Adrenal gland (tissue), 12 donors: ENCODE data around the gene SRP68. TPM values are rescaled to one million over a fixed set of nuclear protein-coding genes. Genes with fewer than 3 reads are reported as not detected.
"Not testable (repeated sequence)": the region's sequence is repeated elsewhere in the genome, so short reads cannot be mapped to it uniquely, and the experiment has no call there.

Source experiments
- DNase-seq, 7 donors: peaks; one replicate each; pipeline ENCODE4 v3.0.0-alpha.2; 2019 to 2020
- H3K27ac ChIP-seq, 5 donors: fragments of 200-600 bp; sonication (generic) in 4 of 5; 1 replicate in 3 of 5; 2 replicates in 2 of 5; pipeline versions ENCODE4 v1.5.1 to v1.8.0; 2016 to 2020; ENCODE audit warnings: mild to moderate bottlenecking in 1 of 5
- H3K27me3 ChIP-seq: fragments of 200-600 bp; 2 replicates; pipeline ENCODE4 v1.8.0; 2021
- H3K36me3 ChIP-seq, 2 donors: fragments of 200-600 bp; replicated peaks in 1 of 2; 1 replicate in 1 of 2; 2 replicates in 1 of 2; pipeline versions ENCODE4 v1.5.1 to v1.8.0; 2018 to 2022
- H3K4me1 ChIP-seq, 2 donors: fragments of 200-600 bp; replicated peaks in 1 of 2; 1 replicate in 1 of 2; 2 replicates in 1 of 2; pipeline versions ENCODE4 v1.5.1 to v1.8.0; 2018 to 2021
- H3K4me3 ChIP-seq, 4 donors: fragments of 200-600 bp; sonication (generic) in 3 of 4; one replicate each; pipeline ENCODE4 v1.5.1; 2016 to 2018
- H3K9me3 ChIP-seq, 3 donors: fragments of 200-600 bp; sonication (generic) in 1 of 3; replicated peaks in 1 of 3; 1 replicate in 2 of 3; 2 replicates in 1 of 3; pipeline versions ENCODE4 v1.5.1 to v1.8.0; 2016 to 2021
- POLR2A ChIP-seq, 2 donors: fragments of 450-650 bp; IDR thresholded peaks; one replicate each; pipeline ENCODE4 v1.6.1; 2017; ENCODE audit warnings: antibody characterized with exemption in 2 of 2, mild to moderate bottlenecking in 2 of 2, moderate library complexity in 1 of 2
- WGBS, 4 donors: extraction: QIAGEN DNeasy Blood & Tissue Kit in 2 of 4; methylation state at CpG; one replicate each; pipeline versions ENCODE4 v1.1.5 to v1.1.7; 2013 to 2017; 5-methylcytosine and 5-hydroxymethylcytosine counted together
- intact Hi-C, 2 donors: fragments of 100-400 bp; cut with DNase I; formaldehyde crosslinking; loops; one replicate each; pipeline versions ENCODE4 v1.14.1 to v1.15.0; 2022 to 2023
- polyA plus RNA-seq, 3 donors: library from polyadenylated mRNA; stranded (reverse); fragments of 200-250 nt in 2 of 3; fragments of 350-450 nt in 1 of 3; fragmentation: Illumina TruSeq in 1 of 3; extraction: RNeasy Lipid Tissue Mini Kit (QIAGEN cat#74804) in 1 of 3; gene quantifications; one replicate each; pipeline ENCODE4 v1.2.3, GENCODE V29; 2013 to 2014
- total RNA-seq, 9 donors: library from RNA; depleted of rRNA in 4 of 9; stranded (reverse); fragments of >200 nt in 4 of 9; fragments of 120-200 nt in 1 of 9; fragmentation: NEBNext Ultra II Directional in 1 of 9; extraction: Animal tissue kit (Norgen Biotek cat#: 25700) in 1 of 9; gene quantifications; one replicate each; pipeline versions ENCODE4 v1.1.0 to v1.2.4, GENCODE V29; 2013 to 2023
- TF ChIP-seq, protein P1 (sequence below), 6 experiments: fragments of 450-650 bp in 4 of 6; fragments of 200-600 bp in 2 of 6; sonication (generic) in 1 of 6; IDR thresholded peaks; 1 replicate in 5 of 6; 2 replicates in 1 of 6; pipeline versions ENCODE4 v1.5.1 to v1.8.0; 2016 to 2021; ENCODE audit warnings: antibody characterized with exemption in 6 of 6, mild to moderate bottlenecking in 2 of 6, moderate library complexity in 1 of 6
- donor health status: healthy with polysubstance abuse.
- donor health status: Bipolar disorder and iron deficiency.
- donor health status: DM: yes; HTN: yes; CAD: no.
- donor health status: DM: no; HTN: no; CAD: no.
- donor health status: DM: no; HTN: no; CAD: no.
- donor health status: DM: yes; HTN: yes; CAD: no.

Gene SRP68
- total and polyA plus RNA-seq, 12 donors = 20.3 to 129 (median 41.1) TPM

DNA sequence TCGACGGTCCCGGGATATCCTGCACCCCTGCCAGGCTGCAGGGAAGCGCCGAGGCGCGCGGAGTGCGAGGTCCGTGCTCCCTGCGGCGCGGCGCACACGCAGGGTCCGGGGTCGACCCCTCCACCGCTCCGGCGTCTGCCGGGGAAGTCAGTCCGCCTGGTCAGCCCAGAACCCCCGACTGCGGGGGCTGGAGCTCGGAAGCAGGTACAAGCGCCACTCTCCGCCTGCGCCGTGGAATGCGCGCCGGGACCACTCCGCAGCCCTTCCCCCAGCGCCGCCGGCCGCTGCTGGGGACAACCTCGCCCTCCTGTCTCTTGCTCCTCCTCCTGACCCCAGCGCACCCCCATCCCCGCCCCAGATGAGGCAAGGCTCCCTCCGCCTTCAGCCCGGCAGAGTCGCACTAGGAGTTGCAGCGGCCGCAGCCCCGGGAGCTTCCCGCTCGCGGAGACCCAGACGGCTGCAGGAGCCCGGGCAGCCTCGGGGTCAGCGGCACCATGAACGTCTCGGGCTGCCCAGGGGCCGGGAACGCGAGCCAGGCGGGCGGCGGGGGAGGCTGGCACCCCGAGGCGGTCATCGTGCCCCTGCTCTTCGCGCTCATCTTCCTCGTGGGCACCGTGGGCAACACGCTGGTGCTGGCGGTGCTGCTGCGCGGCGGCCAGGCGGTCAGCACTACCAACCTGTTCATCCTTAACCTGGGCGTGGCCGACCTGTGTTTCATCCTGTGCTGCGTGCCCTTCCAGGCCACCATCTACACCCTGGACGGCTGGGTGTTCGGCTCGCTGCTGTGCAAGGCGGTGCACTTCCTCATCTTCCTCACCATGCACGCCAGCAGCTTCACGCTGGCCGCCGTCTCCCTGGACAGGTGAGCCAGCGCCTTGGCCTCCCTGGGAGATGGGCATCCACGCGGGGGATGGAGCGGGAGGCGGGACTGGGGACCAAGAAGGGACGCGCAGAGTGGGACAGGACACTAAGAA lies 2.4 kb upstream of the SRP68 start, which contains the start of gene GALR2:
GALR2 (plus strand) TSS at position 392 of the 974 bp plus-strand sequence; CDS start at position 495, 103 bp downstream.
- intact Hi-C loops = no loop called here
- Histone ChIP-seq H3K4me3 (no peak within 1 kb of the TSS), H3K9me3 (no peaks in the 10 kb centered on the region), H3K27ac (no peak within 1 kb of the TSS), H3K36me3 (peaks cover 0 to under 1% of the 10 kb centered on the region in 2 donors), H3K27me3 (peaks cover 62% of the 10 kb centered on the region), H3K4me1 (peaks cover 19 to 22% of the 10 kb centered on the region in 2 donors)
- 2 to 4% (median 3%) methylated on average over 24 to 92 of the region's 92 CpGs for WGBS, 4 donors
- TF ChIP-seq, protein P1, sequence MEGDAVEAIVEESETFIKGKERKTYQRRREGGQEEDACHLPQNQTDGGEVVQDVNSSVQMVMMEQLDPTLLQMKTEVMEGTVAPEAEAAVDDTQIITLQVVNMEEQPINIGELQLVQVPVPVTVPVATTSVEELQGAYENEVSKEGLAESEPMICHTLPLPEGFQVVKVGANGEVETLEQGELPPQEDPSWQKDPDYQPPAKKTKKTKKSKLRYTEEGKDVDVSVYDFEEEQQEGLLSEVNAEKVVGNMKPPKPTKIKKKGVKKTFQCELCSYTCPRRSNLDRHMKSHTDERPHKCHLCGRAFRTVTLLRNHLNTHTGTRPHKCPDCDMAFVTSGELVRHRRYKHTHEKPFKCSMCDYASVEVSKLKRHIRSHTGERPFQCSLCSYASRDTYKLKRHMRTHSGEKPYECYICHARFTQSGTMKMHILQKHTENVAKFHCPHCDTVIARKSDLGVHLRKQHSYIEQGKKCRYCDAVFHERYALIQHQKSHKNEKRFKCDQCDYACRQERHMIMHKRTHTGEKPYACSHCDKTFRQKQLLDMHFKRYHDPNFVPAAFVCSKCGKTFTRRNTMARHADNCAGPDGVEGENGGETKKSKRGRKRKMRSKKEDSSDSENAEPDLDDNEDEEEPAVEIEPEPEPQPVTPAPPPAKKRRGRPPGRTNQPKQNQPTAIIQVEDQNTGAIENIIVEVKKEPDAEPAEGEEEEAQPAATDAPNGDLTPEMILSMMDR (IDR thresholded peaks at IDR 0.05) = no peak
- TF ChIP-seq POLR2A (IDR thresholded peaks at IDR 0.05) = no peak
- DNase-seq = no peak

DNA sequence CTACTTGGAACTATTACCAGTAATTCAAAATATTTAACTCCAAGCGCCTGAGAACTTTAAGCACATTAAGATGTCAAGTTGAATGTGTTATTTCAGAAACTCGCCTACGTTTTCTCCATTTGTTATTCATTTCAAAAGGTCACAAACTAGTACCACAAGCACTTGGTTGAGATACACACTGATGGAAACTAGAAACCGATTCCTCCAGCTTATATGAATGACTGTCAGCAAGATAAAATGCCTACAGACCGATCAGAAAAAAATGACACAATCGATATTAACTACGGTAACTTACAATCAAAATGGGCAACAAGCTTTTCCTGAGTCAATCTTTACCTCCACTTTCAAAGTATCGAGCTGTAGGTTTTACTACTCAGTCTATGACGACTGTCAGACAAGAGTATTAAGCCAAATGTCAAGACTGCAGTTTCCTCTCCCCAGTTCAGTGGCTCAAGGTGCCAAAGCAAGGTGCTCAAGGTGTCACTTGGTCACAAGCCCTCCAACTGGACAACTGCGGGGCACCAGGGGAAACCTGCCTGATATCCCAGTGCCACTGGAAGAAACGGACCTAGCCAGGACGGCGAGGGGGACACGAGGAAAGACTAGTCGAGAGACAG lies 678 bp downstream of the SRP68 start:
- peaks cover 0 to 22% of the 10 kb centered on the region in 2 donors for H3K36me3 ChIP-seq
- no peaks in the 10 kb centered on the region for H3K9me3 ChIP-seq
- H3K27me3 ChIP-seq = peaks cover 32% of the 10 kb centered on the region
- 8 to 18% (median 11%) methylated on average over 10 to 15 of the region's 15 CpGs for WGBS, 4 donors
- intact Hi-C loops = no loop called here
- TF ChIP-seq, protein P1 (IDR thresholded peaks at IDR 0.05) = no peak
- no peak for TF ChIP-seq POLR2A (IDR thresholded peaks at IDR 0.05)
- peaks cover 19 to 22% of the 10 kb centered on the region in 2 donors for H3K4me1 ChIP-seq
- no peak for DNase-seq
- peak overlapping the region in 4 of 5 donors; percentile 8 to 75 (median 68) for H3K27ac ChIP-seq
- H3K4me3 ChIP-seq = peak overlapping the region; percentile 17 to 71 (median 65)

DNA sequence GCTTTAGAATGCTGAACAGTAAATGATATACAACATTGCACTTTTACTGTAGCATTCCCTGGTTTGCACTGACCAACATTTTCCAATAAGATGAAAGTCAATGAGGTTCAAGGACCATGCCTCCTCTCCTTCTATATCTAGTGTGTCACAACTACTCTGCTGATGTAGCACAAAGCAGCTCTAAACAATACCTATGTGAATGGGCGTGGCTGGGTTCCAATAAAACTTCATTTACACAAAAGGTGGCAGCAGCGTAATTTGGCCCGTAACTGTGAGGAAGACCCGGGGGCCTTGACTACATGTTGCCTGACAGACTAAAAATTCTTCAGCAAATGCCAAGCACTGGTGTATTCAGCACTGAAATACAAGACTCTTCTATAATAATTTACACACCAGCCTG lies 6.5 kb downstream of the SRP68 start:
- no peak for DNase-seq
- no peaks in the 10 kb centered on the region for H3K9me3 ChIP-seq
- TF ChIP-seq, protein P1 (IDR thresholded peaks at IDR 0.05) = no peak
- TF ChIP-seq POLR2A (IDR thresholded peaks at IDR 0.05) = no peak
- H3K27ac ChIP-seq = no peak overlapping the region
- H3K36me3 ChIP-seq = peaks cover 0 to 76% of the 10 kb centered on the region in 2 donors
- intact Hi-C loops = no loop called here
- no peak overlapping the region for H3K4me3 ChIP-seq
- 79 to 84% (median 82%) methylated on average over 4 of the region's 4 CpGs for WGBS, 4 donors
- H3K27me3 ChIP-seq = no peaks in the 10 kb centered on the region
- peaks cover 5 to 7% of the 10 kb centered on the region in 2 donors for H3K4me1 ChIP-seq

DNA sequence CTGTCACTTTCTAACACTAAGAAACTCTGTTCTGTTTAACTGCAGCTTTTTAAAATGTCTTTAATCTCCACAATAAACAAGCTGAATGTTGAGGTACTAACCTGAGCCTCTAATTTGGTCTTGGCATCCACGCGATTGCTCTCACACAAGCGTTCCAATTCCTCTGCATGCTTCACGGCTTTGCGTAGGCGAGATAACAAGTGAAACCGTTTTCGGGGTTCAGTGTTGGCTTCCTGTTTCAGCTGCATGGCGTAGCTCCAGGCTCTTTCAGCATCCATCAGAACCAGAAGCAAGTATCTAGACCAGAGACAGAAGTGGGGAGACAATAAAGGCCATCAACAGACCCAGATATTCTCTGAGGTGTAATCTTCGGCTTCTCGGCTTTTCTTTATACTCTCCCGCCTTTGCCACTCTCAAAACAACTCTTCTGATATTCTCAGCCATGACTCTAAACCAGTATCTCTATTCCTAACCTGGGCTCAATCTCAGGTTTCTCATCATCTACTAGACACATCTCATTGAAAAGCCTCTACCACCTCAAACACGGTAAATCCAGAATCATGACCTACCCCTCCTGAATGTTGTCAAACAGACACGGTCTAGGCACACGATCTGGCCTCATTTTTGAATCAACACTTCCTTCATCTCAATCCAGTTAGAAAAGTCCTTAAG lies 8.3 kb downstream of the SRP68 start:
- intact Hi-C loops = no loop called here
- no peaks in the 10 kb centered on the region for H3K27me3 ChIP-seq
- TF ChIP-seq, protein P1 (IDR thresholded peaks at IDR 0.05) = no peak
- no peak for TF ChIP-seq POLR2A (IDR thresholded peaks at IDR 0.05)
- no peaks in the 10 kb centered on the region for H3K9me3 ChIP-seq
- no peak overlapping the region for H3K27ac ChIP-seq
- WGBS, 4 donors = 87 to 90% (median 87%) methylated on average over 15 of the region's 15 CpGs
- DNase-seq = no peak
- peaks cover 0 to 87% of the 10 kb centered on the region in 2 donors for H3K36me3 ChIP-seq
- no peaks in the 10 kb centered on the region for H3K4me1 ChIP-seq
- no peak overlapping the region for H3K4me3 ChIP-seq

DNA sequence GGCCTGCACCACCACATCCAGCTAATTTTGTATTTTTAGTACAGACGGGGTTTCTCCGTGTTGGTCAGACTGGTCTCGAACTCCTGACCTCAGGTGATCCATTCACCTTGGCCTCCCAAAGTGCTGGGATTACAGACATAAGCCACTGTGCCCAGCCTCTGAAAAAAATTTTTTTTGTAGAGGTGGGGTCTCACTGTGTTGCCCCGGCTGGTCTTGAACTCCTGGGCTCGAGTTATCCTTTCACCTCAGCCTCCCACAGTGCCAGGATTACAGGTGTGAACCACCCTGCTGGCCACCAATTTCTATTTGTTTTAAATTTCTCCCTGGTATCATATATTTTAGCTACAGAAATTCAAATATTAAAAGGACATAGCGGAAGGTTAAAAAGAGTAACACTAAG lies 14.1 kb downstream of the SRP68 start:
- H3K9me3 ChIP-seq, intact Hi-C loops, H3K4me1 ChIP-seq, H3K27ac ChIP-seq, H3K27me3 ChIP-seq, DNase-seq, H3K4me3 ChIP-seq: not testable (repeated sequence)
- 69 to 91% (median 87%) methylated on average over 6 of the region's 6 CpGs for WGBS, 4 donors
- peaks cover 0 to 95% of the 10 kb centered on the region in 2 donors for H3K36me3 ChIP-seq
